CD4-positive, alpha-beta T cell treated with Interleukin-10 for 1 hour (primary cell): Measurements from ENCODE around the gene CDK12.

Source experiments
- DNase-seq: peaks from one replicate; pipeline ENCODE4 v3.0.0-alpha.2; 2020

The CDK12 gene

DNA sequence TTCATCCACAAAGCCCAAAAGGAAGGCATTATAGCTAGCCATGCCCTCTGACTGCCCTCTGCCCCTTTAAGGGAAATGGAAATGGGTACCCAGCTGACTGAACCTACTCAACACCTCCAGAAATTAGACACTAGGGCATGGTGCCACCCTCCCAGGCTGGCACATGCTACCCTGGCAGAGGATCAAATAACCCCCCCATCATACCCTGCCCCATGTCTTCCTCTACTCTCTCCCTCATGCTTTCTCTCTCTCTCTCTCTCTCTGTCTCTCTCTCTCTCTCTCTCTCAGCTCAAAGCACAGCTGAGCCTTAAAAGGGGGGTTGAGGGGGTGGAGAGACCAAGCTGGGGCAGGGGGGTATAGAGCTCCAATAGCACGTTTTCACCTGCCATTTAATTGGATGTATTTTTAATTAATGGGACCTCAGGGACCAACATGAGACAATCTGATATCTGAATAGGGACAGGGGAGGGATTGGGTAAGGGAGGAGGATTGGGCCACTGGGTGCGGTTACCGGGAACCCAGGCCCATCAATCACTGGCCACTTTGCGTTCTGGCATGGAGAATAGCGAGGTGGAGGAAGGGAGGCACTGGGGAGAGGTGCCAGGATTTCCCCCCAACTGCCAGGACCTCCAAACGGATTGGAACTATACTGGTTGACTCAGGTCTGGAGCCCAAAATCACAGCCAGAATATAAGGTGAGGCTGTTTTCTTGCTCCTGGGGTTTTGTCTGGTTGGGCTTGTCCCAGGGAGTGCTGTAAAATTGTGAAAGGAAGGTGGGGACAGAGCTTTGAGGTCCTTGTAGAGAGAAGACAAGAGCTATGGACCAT, 88.7 kb downstream of the CDK12 start:
- no peak for DNase-seq

DNA sequence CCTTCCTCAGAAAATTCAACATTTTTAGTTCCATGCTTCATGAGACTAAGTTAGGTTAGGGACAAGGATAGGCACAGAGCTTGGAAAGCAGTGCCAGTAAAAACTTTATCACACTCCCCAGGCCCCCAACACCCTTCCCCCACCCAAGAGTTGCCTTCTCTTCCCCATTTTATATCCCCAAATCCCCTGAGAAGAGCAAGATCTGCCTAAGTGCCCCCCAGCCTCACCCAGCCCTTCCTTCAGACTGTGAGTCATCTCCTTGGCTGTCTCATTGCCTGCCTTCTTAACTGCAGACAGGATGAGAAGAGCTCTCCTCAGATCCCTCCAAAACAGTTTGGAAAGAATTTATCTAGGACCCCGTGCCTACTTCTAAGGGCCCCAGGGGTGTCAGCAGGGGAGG, 90.6 kb downstream of the CDK12 start:
- no peak for DNase-seq

DNA sequence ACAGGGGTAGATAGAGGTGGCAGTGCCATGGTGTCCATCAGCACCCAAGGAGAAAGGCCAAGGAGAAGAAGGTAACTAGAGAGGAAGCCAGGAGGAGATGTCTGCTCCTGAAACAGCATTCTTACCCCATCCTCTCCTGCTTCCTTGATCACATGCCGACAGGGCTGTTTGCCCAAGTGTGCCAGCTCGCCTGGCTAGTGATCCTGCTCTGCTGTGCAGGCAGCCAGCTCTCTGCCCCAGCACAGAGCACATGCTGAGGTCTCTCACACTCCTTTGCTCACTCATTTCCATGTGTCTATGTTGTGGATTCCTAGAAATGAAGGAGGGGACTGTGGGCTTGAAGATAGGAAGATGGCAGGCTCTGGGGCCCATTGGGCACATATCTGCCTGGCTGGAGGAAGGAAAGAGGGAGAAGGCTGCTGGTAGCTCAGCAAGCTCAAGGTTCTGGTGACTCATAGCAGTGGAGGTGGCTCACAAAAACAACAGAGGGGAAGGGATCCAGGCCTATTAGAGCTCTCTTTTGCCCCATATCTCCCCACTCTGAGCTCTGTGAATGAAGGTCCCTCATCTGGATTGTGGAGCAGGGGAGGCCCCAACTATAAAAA, 92.2 kb downstream of the CDK12 start:
- DNase-seq, result no peak

DNA sequence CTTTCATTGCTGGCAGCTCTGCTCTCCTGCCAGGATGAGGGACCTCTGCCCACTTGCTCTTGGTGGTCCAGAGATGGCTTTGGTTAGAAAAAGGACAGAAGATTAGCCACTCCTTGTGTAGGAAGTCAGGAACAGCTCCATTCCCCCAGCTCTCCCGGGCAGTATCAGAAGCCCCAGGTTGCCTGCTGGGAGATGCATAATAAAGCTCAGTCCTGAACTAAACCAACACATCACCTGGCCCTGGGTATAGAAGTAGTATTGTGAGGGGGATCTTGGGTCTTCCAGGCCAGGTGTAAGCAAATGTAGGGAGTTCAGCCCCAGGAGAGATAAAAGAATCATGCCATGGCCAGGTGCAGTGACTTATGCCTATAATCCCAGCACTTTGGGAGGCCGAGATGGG, 94.1 kb downstream of the CDK12 start:
- DNase-seq, result no peak

DNA sequence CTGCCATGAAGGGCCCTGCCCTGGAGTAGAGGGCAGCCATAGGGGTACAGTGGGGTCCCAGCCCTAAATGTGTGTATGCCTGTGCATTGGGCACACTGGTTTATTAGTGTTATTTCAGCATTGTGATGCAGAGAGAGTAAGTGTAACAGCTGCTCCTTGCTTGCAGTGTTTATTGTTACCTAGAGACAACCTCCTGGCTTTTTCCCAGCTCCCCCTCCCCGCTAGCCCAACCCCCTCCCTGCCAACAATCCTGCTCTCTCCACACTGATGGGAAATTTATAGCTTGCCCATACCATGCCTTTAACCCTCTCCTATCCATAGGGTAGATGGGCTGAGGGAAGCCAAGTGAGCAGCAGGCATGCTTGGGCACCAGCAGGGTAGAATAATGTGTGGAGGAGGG, 95.1 kb downstream of the CDK12 start:
- no peak for DNase-seq

DNA sequence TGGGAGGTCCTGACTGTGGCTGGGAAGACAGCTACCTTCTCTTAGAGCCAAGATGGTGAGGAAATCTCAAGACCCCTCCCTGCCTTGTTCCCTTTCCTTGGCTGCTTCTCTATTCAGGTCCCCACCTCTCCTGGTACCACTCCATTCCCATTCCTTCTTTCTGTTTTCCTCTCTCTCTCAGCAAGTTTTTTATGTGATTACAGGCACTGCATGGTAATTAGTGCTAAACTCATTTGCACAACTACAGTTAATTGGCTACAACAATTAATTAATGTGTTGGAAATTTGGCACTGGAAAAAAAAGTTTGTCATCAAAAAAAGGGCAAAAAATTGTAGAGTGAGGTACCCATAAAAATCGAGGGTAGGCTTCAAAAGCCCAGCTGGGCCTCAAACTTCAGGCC, 101.1 kb downstream of the CDK12 start:
- DNase-seq, result no peak

DNA sequence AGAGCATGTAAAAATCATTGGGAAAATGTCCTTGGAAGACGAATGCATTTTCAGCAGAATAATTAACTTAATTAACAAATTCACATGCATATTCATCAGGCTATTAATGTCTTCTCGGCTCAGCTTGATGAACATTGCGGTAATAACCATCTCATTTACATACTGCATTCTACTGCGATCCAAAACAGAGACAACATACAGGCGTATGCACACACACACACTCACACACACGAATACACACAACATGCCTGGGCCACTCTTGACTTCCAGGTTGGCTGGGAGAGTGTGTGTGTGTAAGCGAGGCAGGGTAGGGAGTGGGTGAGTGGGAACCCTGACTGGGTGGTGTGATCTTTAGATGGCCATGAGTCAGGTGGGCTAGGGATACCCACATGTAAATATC, 101.7 kb downstream of the CDK12 start:
- DNase-seq, result no peak

DNA sequence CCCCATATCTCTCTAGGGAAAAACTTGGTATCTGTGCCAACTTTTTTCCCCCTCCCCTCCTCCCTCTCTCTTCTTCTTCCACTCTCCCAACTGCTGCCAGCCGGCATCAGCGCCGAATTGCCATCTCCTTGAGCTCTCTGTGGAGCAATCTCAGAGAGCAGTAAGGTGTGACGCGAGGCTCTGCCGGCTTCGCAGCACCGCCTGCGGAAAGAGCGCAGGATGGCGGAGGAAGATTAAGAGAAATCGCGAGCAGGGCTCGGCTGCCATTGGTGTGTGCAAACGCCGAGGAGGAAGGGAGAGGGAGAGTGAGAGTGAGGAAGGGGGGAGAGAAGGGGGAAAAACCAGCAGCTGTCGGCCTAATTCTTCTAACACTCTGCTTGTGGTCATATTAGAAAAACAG, 102.2 kb downstream of the CDK12 start:
- no peak for DNase-seq

DNA sequence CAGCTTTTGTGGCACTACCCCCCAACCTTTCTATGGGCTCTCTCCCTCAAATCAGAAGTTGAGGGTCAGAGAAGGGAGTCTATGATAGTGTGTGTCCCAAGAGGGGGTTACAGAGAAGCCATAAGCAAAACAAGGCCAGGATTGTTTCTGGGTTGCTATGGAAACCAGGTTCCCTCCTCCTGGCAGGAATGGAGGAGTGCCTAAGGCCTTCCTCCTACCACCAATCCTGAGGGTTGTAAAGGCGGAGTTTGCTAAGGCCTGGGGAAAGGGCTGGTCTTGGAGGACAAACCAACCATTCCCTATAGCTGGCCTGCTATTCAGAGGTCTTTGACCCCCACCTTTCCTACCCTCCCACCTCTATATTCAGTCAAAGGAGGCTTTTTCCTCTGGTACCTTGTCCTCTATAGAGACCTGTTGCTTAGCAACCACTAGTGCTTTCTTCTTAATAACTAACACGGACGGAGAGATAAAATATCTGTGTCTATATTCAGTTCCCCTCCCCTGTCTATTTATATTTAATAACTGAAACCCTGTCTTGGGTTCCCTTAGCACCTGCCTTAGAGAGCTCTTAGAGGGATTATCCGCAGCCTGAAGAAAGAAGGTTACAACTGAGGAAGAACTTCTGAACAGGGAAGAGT, 103.0 kb downstream of the CDK12 start:
- DNase-seq, result no peak

DNA sequence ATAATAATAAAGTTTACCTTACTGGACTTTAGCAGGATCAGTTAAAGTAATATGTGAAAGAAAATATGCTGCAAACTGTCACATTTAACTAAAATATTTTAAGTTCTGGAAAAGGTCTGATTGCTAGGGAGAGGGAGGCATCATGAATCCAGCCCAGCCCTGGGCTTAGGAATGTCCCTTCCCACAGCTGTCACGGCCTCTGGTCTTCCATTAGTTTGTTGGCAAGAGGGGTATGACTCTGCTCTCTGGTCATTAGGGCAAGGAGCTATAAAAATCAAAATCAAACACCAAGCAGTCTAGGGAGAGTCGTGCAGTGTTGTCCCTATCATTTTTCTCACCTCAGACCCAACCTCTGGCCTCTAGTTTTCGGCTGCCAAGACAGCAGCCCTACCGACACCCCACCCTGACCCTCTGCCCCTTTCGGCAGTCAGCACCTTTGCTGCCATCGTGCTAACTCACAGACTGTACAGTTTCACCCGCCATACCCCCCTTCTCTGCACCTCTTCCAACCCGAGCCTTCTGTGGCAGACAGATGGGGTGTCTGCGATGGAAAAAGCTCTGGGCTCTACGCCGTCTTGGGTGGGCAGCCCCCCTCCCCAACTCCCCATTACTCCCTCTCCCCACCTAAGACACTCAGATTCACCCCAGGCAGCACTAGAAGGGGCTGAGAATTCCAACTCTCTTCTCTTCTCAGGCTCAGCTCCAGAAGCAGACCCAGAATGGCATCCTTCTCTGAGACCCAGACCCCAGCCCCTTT, 105.0 kb downstream of the CDK12 start:
- DNase-seq, result no peak

DNA sequence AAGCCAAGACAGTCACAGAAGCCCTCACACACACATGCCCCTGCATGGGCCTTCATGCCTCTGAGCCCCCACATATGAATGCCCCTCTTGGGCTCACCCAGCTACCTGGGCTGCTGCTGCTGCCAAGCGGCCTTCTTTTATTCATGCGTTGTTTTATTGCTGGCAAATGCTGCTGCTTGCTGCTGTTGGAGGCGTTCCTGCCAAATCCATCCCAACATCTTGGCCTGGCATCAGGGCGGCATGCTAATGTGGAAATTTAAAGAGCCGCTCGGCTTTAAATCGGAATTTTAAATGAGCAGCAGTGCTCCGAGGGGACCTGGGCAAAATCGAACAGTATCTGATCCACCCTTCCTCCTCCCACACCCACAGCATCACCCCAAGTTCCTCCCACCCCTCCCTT, 107.4 kb downstream of the CDK12 start:
- no peak for DNase-seq

DNA sequence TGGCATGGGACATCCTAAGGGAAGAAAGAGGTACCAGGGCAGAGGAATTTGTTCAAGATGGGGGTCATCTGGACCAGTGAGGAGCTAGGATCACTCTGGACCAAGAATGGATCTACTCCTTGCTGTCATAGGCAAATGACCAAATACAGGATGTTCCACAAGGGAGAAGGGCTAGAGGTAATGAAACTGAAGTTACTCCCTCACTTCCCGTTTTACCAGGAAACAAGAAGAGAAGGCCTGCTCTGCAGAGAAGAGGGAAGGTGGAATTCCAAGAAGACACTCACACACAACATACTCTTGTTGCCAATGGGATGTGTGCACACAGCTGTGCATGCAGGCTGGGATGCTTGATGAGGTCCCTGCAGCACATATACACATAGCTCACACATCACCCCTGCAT, 107.8 kb downstream of the CDK12 start:
- DNase-seq, result no peak

DNA sequence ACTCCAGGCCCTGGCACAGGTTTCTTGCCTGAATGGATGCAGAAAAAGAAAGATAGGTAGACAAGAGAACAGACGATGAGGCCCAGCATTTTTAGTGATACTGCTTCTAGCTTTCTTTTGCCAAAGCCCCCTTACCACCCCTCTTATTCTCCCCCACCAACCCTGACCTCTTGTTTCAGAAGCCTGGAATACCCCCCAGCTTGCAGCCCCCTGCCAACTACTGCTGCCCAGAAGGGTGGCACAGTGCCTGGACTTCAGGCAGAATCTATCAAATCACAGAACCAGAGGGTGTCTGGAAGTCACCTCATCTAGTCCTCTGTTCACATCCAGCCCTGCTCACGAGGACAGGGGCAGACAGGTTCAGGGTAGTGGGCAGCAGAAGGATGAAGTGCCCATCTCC, 110.8 kb downstream of the CDK12 start:
- no peak for DNase-seq

DNA sequence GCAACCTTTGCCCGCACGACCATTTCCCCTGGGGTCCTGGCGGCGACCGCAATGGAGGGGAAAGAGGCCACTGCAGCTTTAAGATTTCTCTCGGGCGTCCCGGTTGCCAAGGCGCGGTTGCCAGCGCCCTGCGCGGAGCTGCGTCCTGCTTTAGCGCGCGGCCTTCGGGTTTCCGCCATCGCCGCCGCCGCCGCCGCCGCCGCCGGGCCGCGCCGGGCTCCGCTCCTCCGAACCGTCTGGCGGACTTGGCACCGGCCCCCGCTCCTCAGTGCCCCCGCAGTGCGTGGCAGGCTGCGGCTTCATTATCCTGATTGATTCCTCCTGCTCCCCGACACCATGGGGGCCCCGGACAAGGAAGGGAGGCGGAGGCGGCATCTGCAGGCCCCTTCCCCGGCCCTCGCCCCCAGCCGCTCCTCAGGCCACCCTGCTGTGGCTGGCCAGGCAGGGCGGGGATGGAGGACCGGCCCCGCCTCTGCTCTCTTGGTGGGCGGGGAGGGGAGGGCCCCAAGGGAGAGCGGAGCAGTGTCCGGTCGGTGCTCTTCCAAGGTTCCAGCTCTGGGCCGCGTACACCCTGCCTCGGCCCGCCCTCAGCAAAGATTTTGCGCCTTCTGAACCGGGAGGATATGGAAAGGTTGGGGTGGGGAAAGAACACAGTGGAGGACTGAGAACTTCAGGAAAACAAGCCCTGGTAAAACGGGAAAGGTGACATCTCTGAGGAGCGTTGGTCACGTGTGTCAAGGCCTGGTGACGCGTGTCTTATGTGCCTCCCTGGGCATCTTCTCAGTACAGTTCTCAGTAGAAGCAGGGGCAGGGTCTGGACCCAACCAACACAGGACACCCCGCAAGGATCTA, 112.4 kb downstream of the CDK12 start:
- peak; percentile 10 for DNase-seq

DNA sequence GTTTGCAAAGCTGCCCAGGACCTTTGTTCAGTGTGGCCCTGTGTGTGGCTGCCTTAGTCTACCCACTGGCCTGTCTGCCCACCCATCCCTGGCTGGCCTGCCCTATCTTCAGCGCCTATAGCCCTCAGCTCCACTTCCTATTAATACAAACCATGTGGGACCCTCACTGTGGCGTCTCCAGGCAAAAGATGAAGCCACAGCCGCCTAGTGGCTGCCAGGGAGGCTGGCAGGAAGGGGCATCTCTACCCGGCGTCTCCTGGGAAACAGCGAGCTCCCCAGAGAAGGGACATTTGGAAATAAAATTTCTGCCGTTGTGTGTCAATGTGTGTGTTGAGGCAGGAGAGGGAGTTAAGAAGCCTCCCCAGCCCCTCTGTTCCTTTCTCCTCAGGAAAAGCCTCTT, 114.9 kb downstream of the CDK12 start:
- DNase-seq, result no peak

DNA sequence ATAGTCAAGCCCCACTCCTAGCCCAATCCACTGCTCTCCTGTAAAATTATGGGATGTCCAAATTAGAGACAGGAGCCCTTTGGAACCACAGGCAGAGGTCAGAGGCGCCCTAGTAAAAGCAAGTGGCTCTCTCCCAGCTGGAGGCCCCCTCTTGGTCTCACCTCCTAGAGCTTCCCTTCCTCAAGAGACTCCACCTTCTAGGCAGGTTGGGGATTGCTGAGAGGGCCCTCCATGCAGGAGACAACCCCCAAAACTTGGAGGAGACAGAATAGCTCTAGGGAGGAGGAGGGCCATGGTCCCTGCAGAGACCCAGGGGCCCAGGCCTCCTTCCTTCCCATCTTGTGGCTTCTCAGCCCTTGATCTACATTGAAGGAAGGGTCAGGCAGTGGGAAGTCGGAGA, 117.0 kb downstream of the CDK12 start:
- no peak for DNase-seq

DNA sequence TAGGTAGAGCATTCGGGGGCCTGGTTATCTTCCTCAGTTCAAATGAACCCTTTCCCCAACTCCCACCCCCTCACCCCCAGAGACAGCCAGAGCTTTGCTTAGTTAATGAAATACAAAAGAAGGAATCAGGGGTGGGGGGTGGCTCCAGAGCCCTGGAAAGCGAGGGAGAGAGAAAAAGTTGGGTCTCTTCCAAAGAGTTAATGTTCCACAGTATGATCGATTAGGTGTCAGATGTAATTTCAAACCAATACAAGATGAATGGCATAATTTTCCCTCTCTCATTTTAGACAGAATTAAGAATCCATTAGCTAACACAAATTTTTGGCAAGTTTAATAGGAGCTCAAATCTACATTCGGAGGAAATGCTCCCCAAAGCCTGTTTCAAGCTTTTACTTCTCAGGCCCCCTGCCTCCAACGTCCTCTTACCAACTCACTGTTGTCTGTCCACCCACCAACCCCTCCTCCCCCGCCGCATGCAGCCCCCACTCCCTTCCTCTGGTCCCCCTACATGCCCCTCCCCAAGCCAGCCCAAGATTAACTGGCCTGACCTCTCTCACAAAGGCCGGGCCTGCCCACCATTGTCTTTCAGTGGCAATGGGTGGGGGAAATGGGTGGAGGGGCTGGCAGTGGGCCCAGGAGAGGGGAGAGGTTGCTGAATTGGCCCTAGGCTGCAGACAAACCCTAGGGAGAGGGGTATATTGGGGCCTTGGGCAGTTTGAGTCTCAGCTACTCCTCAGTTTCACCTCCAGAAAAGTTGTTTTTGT, 118.2 kb downstream of the CDK12 start:
- no peak for DNase-seq

DNA sequence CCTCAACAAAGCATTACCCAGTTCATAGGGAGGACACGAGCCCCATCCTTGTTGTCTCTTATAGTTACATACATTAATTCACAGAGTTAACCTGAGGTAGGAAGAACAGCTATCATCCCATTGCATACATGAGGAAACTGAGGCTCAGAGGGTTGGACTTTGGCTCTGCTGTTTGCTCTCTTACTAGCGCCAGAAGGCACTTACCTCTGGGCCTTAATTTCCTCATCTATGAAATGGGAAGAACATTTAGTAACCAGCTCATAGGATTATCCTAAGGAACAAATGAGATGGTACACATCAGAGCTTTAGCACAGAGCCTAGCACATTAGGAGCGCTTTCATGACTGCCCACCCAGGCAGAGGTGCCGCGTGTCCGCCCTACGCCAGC, 118.8 kb downstream of the CDK12 start:
- no peak for DNase-seq

DNA sequence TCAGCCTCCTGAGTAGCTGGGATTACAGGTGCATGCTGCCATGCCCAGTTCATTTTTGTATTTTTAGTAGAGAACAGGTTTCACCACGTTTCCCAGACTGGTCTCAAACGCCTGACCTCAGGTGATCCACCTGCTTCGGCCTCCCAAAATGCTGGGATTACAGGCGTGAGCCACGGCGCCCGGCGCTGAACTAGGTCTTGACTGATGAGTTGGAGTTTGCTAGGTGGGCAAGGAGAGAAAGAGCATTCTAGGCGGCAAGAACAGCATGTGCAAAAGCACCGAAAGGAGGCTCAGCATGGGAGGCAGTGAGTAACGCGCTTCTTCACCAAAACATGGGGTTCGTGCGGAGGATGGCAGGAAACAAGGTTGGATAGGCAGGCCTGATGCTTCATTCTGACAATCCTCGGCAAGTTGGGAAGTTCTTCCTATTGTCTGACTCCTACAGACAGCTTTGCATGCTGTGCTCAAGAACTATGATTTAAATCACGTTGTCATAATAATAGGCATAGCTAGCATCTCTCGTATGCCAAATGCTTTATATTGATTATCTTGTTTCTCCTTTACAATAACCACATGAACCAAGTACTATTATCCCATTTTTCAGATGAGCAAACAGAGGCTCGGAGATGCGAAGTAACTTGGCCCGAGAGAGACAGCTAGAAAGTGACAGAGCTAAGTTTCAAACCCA, 119.9 kb downstream of the CDK12 start:
- no peak for DNase-seq

DNA sequence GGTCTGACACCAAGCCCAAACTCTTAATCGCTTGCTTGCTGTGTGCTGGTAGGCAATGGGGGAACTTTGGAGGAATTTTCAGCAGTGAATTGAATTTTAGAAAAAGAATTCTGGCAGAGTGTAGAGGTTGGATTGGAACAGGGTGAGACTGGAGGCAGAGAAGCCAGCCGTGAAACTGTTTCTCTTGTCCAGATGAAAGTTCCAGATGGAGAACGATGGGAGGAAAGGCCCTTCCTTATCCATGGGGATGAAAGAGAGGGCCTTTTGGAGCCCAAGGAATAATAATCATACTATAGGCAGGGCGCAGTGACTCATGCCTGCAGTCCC, 120.4 kb downstream of the CDK12 start:
- DNase-seq, result no peak

DNA sequence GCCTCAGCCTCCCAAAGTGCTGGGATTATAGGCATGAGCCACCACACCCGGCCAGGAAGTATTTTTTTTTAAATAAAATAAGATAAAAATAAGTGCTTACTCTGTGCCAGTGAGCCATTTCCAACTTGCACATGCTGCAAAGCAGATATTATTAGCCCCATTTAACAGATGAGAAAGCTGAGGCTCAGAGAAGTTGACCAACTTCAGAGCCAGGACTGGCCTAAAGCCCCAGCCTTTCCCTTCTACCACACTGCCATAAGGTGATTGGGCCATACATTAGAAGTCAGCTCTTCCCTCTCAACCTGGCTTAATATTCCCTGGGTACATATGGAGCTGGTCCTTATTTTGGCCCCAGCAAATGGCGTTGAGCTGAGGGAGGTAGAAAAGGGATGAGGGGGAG, 121.4 kb downstream of the CDK12 start:
- no peak for DNase-seq
